IPS DF 6.9 (cell line): ENCODE measurements around the gene IMPG2.

Experiments
- DNase-seq: peaks from one replicate; pipeline ENCODE4 v3.0.0-alpha.2; 2013; ENCODE audit warnings: low read depth, low spot score
- H3K27ac ChIP-seq: one replicate; pipeline ENCODE4 v1.5.1; 2013; ENCODE audit warnings: low read length, control low read depth
- H3K27me3 ChIP-seq: 2 replicates; pipeline ENCODE4 v1.6.1; 2013; ENCODE audit warnings: mild to moderate bottlenecking, low read length; ENCODE audit not compliant: control insufficient read depth, insufficient read depth
- H3K36me3 ChIP-seq: 2 replicates; pipeline ENCODE4 v1.6.1; 2013; ENCODE audit warnings: low read length; ENCODE audit not compliant: control insufficient read depth, insufficient read depth
- H3K4me1 ChIP-seq: 2 replicates; pipeline ENCODE4 v1.6.1; 2013; ENCODE audit warnings: low read length; ENCODE audit not compliant: control insufficient read depth, insufficient read depth
- H3K4me3 ChIP-seq: 2 replicates; pipeline ENCODE4 v1.5.1; 2013; ENCODE audit warnings: mild to moderate bottlenecking, low read length
- H3K9me3 ChIP-seq: 2 replicates; pipeline ENCODE4 v1.6.1; 2013; ENCODE audit warnings: low read length, inconsistent platforms; ENCODE audit not compliant: control insufficient read depth, insufficient read depth
- WGBS: extraction: QIAGEN DNeasy Blood & Tissue Kit; methylation state at CpG from one replicate; pipeline ENCODE4 v1.1.7; 2013; ENCODE audit warnings: mixed read lengths, missing lambda C conversion rate; ENCODE audit not compliant: insufficient read length, insufficient coverage; 5-methylcytosine and 5-hydroxymethylcytosine counted together

Gene IMPG2

GRCh38 chr3:101243285-101244211 lies 76.8 kb downstream of the IMPG2 start:
- no CpG with 5 or more reads among the region's 4 CpGs for WGBS
- Histone ChIP-seq H3K4me1 (peaks cover 2% of the 10 kb centered on the region; the same call in 1 of the 2 replicates), H3K9me3 (no peaks in the 10 kb centered on the region), H3K4me3 (no peak overlapping the region), H3K27ac (no peak overlapping the region), H3K27me3 (no peaks in the 10 kb centered on the region), H3K36me3 (no peaks in the 10 kb centered on the region)
- no peak for DNase-seq

GRCh38 chr3:101240719-101241399 lies 79.5 kb downstream of the IMPG2 start:
- peaks cover 2% of the 10 kb centered on the region; the same call in 1 of the 2 replicates for H3K4me1 ChIP-seq
- DNase-seq = no peak
- H3K27ac ChIP-seq = no peak overlapping the region
- no peaks in the 10 kb centered on the region for H3K36me3 ChIP-seq
- H3K4me3 ChIP-seq = no peak overlapping the region
- no peaks in the 10 kb centered on the region for H3K9me3 ChIP-seq
- WGBS = no CpG with 5 or more reads among the region's 1 CpG
- H3K27me3 ChIP-seq = no peaks in the 10 kb centered on the region

- Histone ChIP-seq H3K9me3 (no peaks in the 10 kb centered on the region), H3K4me3 (no peak overlapping the region), H3K36me3 (no peaks in the 10 kb centered on the region), H3K27ac (no peak overlapping the region), H3K4me1 (no peaks in the 10 kb centered on the region), H3K27me3 (no peaks in the 10 kb centered on the region)
- no peak for DNase-seq
- WGBS = no CpG with 5 or more reads among the region's 3 CpGs
Observed at GRCh38 chr3:101235048-101235447, 85.3 kb downstream of the IMPG2 start.

GRCh38 chr3:101230618-101231017 lies 89.8 kb downstream of the IMPG2 start:
- DNase-seq = no peak
- no peaks in the 10 kb centered on the region for H3K27me3 ChIP-seq
- H3K4me3 ChIP-seq = no peak overlapping the region
- no peaks in the 10 kb centered on the region for H3K9me3 ChIP-seq
- H3K27ac ChIP-seq = no peak overlapping the region
- no peaks in the 10 kb centered on the region for H3K4me1 ChIP-seq
- no peaks in the 10 kb centered on the region for H3K36me3 ChIP-seq

- Histone ChIP-seq H3K27me3 (no peaks in the 10 kb centered on the region), H3K4me3 (no peak overlapping the region), H3K36me3 (no peaks in the 10 kb centered on the region), H3K27ac (no peak overlapping the region), H3K4me1 (no peaks in the 10 kb centered on the region), H3K9me3 (no peaks in the 10 kb centered on the region)
- DNase-seq = no peak
- WGBS = no CpG with 5 or more reads among the region's 4 CpGs
Observed at GRCh38 chr3:101229681-101230080, 90.7 kb downstream of the IMPG2 start.

GRCh38 chr3:101228441-101228840 lies 91.9 kb downstream of the IMPG2 start:
- H3K27ac ChIP-seq = no peak overlapping the region
- DNase-seq = no peak
- WGBS = no CpG with 5 or more reads among the region's 3 CpGs
- H3K9me3 ChIP-seq = no peaks in the 10 kb centered on the region
- no peaks in the 10 kb centered on the region for H3K27me3 ChIP-seq
- H3K36me3 ChIP-seq = no peaks in the 10 kb centered on the region
- H3K4me3 ChIP-seq = no peak overlapping the region
- no peaks in the 10 kb centered on the region for H3K4me1 ChIP-seq

- no peaks in the 10 kb centered on the region for H3K36me3 ChIP-seq
- WGBS = no CpG with 5 or more reads among the region's 4 CpGs
- no peak overlapping the region for H3K4me3 ChIP-seq
- H3K27me3 ChIP-seq = no peaks in the 10 kb centered on the region
- no peaks in the 10 kb centered on the region; the same call in 1 of the 2 replicates for H3K9me3 ChIP-seq
- no peaks in the 10 kb centered on the region for H3K4me1 ChIP-seq
- no peak overlapping the region for H3K27ac ChIP-seq
- DNase-seq = no peak
Observed at GRCh38 chr3:101224739-101225138, 95.6 kb downstream of the IMPG2 start.

- no CpG with 5 or more reads among the region's 3 CpGs for WGBS
- Histone ChIP-seq H3K27me3 (no peaks in the 10 kb centered on the region), H3K27ac (no peak overlapping the region), H3K4me3 (no peak overlapping the region), H3K9me3 (peaks cover 2% of the 10 kb centered on the region), H3K36me3 (no peaks in the 10 kb centered on the region), H3K4me1 (no peaks in the 10 kb centered on the region)
- DNase-seq = no peak
Observed at GRCh38 chr3:101223016-101223415, 97.4 kb downstream of the IMPG2 start.

- H3K27ac ChIP-seq = no peak overlapping the region
- H3K36me3 ChIP-seq = no peaks in the 10 kb centered on the region
- no CpG with 5 or more reads among the region's 4 CpGs for WGBS
- no peak overlapping the region for H3K4me3 ChIP-seq
- H3K9me3 ChIP-seq = peaks cover 2% of the 10 kb centered on the region
- no peak for DNase-seq
- H3K4me1 ChIP-seq = no peaks in the 10 kb centered on the region
- no peaks in the 10 kb centered on the region for H3K27me3 ChIP-seq
Observed at GRCh38 chr3:101219842-101220560, 100.4 kb downstream of the IMPG2 start.

GRCh38 chr3:101217472-101218245 lies 102.7 kb downstream of the IMPG2 start:
- no peaks in the 10 kb centered on the region for H3K4me1 ChIP-seq
- DNase-seq = no peak
- no peak overlapping the region for H3K4me3 ChIP-seq
- no peaks in the 10 kb centered on the region for H3K27me3 ChIP-seq
- H3K9me3 ChIP-seq = peaks cover 2% of the 10 kb centered on the region
- H3K27ac ChIP-seq = no peak overlapping the region
- no CpG with 5 or more reads among the region's 3 CpGs for WGBS
- H3K36me3 ChIP-seq = peaks cover 2% of the 10 kb centered on the region; the same call in 1 of the 2 replicates
